C4-2B (cell line): ENCODE results near the gene DCDC2.

Experiments used
- H3K27ac ChIP-seq: fragments of 450-650 bp; 2 replicates; pipeline ENCODE4 v1.5.1; 2017
- ZFX ChIP-seq: fragments of 450-650 bp; IDR thresholded peaks from 2 replicates; pipeline ENCODE4 v1.6.1; 2017
- TF ChIP-seq, protein P1 (sequence below): fragments of 450-650 bp; conservative IDR thresholded peaks from 2 replicates; pipeline ENCODE4 v1.5.1; 2017; ENCODE audit warnings: mild to moderate bottlenecking

Gene DCDC2

GRCh38 chr6:24228123-24228522 lies 129.7 kb downstream of the DCDC2 start:
- TF ChIP-seq, protein P1, sequence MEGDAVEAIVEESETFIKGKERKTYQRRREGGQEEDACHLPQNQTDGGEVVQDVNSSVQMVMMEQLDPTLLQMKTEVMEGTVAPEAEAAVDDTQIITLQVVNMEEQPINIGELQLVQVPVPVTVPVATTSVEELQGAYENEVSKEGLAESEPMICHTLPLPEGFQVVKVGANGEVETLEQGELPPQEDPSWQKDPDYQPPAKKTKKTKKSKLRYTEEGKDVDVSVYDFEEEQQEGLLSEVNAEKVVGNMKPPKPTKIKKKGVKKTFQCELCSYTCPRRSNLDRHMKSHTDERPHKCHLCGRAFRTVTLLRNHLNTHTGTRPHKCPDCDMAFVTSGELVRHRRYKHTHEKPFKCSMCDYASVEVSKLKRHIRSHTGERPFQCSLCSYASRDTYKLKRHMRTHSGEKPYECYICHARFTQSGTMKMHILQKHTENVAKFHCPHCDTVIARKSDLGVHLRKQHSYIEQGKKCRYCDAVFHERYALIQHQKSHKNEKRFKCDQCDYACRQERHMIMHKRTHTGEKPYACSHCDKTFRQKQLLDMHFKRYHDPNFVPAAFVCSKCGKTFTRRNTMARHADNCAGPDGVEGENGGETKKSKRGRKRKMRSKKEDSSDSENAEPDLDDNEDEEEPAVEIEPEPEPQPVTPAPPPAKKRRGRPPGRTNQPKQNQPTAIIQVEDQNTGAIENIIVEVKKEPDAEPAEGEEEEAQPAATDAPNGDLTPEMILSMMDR = no peak
- TF ChIP-seq ZFX = no peak
- H3K27ac ChIP-seq = no peak overlapping the region

DNA sequence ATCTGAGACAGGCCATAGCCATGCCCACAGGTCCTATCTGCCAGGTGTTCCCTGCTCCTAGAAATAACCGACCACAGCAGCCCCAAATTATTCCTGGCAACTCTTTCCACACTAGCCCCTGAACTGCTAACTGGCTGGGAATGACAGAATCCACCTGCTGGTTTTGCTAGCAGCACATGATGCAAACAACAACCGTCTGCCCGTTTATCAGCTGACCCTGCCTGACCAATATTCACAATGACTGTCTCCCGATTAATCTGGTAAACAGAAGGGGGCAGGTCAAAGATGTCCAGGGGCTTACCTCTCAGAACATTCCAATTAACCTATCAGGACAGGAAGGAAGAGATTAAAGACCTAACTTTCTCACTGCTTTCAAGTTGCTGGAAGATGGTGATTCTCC lies 130.3 kb downstream of the DCDC2 start:
- TF ChIP-seq, protein P1 = no peak
- TF ChIP-seq ZFX = no peak

GRCh38 chr6:24226541-24226940 lies 131.3 kb downstream of the DCDC2 start:
- TF ChIP-seq, protein P1 = no peak
- no peak for TF ChIP-seq ZFX
- H3K27ac ChIP-seq = no peak overlapping the region

More for the DNA sequence above, 130.3 kb downstream of the DCDC2 start:
- no peak overlapping the region for H3K27ac ChIP-seq

DNA sequence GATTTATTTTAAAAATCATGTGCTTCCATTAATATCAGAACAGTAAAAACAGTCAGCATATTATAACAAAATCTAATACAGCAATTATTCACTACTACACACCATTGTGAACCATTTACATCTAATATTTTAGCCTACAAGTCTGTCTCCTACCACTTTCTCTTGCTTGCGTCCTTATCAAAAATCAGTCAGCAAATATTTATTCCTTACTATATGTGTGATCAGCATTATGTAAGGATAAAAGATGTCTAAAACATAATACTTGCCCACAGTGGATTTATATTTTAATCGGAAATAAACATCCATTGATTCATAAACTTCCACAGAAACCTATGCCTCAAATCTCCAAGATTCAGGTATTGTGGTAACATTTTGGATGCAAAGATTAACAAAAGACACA lies 132.0 kb downstream of the DCDC2 start:
- TF ChIP-seq, protein P1 = no peak
- no peak for TF ChIP-seq ZFX
- no peak overlapping the region for H3K27ac ChIP-seq

DNA sequence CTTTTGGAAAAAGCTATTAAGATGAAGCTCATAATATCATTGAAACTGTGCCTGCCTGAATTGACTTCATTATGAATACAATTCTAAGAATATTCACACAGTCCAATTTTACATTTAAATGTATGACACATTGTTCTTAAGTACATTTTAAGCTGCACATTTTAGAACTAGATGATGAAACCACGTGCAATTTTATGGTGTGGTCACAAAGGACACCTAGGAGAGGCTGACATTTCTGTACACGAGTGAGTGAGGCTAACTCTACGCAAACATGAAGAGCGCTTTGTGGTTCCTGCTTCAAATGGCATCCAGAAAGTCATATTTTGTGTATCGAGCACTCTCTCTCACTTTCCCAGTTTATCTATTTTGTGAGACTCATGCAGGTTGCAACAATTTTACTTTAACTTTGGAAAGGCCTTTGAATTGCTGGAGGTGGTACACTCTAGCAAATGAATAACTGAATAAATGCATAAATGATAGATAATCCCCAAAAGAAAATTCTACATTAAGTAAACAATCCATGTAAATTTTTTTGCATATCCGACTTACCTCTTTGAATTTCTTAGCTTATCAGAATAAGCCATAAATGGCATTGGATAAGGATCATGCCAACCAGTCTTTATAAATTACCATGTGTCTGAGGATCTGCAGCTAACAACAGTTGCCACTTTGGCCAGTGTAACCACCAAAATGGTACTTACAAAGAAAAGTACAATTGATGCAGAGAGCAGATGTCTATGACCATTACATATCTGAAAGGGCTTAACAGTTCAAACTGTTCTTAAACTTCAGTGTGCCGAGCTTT lies 134.5 kb downstream of the DCDC2 start:
- no peak overlapping the region for H3K27ac ChIP-seq
- no peak for TF ChIP-seq ZFX
- TF ChIP-seq, protein P1 = no peak

GRCh38 chr6:24219670-24220069 lies 138.2 kb downstream of the DCDC2 start:
- no peak for TF ChIP-seq ZFX
- TF ChIP-seq, protein P1 = no peak
- no peak overlapping the region for H3K27ac ChIP-seq

- H3K27ac ChIP-seq = no peak overlapping the region
- TF ChIP-seq, protein P1 = no peak
- no peak for TF ChIP-seq ZFX
These were observed 142.9 kb downstream of the DCDC2 start for GRCh38 chr6:24214984-24215383.
